GM20000 (cell line): ENCODE data around the gene LRRC7.

Experiments used
- DNase-seq: peaks from one replicate; pipeline ENCODE4 v3.0.0; 2012; ENCODE audit warnings: low spot score
- TF ChIP-seq, protein P1 (sequence below): IDR thresholded peaks from 2 replicates; pipeline ENCODE4 v1.5.1; 2012; ENCODE audit warnings: mild to moderate bottlenecking, control low read depth; ENCODE audit errors: extremely low read depth, missing control alignments

Gene LRRC7

DNA sequence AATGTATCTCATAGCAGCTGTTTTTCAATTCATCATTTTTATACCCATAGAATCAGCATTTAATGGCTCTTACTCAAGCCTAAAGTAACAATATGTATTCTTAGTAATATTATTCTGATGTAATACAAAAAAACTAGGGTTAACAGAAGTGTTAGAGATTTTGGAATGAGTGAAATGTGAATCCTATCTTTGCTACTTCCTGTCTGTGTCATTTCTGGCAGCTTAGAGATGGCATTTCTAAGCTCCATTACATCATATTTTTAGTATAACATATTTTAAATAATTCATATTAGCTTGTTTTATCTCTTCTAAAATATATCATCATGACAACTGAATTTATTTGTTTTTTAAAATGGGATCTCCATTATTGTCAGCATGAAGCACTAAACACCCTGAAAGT lies 90.2 kb downstream of the LRRC7 start:
- DNase-seq = no peak
- TF ChIP-seq, protein P1, sequence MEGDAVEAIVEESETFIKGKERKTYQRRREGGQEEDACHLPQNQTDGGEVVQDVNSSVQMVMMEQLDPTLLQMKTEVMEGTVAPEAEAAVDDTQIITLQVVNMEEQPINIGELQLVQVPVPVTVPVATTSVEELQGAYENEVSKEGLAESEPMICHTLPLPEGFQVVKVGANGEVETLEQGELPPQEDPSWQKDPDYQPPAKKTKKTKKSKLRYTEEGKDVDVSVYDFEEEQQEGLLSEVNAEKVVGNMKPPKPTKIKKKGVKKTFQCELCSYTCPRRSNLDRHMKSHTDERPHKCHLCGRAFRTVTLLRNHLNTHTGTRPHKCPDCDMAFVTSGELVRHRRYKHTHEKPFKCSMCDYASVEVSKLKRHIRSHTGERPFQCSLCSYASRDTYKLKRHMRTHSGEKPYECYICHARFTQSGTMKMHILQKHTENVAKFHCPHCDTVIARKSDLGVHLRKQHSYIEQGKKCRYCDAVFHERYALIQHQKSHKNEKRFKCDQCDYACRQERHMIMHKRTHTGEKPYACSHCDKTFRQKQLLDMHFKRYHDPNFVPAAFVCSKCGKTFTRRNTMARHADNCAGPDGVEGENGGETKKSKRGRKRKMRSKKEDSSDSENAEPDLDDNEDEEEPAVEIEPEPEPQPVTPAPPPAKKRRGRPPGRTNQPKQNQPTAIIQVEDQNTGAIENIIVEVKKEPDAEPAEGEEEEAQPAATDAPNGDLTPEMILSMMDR = no peak

DNA sequence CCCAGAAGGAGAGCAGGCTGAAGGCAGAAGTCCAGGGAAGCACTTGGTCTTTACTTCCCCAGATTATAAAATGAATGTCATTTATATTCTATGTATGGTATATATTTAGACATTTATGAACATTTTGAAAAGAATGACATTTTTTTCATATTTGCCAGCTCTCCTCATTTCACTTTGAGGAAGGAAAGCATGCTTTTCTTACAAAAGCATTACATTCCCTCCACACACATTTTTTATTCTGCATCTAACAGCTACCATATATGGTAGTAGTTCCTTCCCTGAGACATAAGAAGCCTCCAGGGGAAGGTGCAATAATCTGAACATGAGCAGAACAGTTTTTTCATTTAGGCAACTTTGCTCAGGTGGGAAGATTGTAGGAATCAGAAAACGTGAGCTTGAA lies 94.0 kb downstream of the LRRC7 start:
- TF ChIP-seq, protein P1 = no peak
- no peak for DNase-seq

DNA sequence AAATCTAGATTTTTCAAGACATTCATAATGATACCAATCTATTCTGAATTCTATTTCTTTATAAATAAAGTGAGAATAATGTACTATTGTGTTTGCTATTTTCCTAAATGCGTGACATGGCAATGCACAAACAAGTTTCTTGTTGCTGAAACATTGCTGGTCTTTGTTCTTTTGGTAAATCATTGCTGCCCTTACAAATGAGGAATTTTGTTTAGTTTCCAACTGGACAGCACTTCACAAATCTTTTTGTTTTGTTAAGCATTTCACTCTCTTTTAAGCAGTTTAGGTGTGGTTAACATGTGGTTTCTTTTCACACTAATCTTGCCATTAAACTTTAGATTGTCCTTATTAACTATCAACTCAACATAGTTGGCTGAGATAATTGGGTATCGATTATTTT lies 94.6 kb downstream of the LRRC7 start:
- DNase-seq = no peak
- TF ChIP-seq, protein P1 = no peak

DNA sequence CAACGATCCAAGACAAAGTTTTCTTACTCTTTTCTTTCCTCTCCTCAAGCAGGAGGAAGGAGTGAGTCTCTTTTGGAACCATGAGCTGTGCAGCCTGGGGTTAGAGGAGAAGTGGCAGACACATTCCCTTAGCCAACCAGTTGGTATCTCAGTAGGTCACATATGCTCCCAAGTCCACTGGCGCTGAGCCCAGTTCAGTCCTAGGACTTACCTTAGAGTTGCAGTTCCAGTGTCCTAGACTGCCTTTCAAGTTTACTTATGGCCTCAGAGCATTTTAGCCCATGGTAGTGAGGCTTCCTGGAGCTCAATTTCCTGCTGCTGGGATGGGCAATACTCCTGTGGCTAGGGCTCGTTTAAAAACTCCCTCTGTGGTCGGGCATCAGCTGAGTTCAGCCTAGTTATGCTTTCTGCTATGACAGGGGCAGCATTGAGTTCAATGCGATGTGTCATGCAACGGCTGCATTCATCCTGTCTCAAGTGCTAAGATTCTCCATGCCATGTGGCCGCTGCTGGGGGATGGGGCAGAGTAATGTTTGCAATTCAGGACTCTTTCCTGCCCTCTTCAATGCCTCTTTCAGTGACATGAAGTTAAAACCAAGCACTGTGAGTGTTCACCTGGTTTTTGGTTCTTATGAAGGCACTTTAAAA lies 103.8 kb downstream of the LRRC7 start:
- DNase-seq = no peak
- TF ChIP-seq, protein P1 = no peak

DNA sequence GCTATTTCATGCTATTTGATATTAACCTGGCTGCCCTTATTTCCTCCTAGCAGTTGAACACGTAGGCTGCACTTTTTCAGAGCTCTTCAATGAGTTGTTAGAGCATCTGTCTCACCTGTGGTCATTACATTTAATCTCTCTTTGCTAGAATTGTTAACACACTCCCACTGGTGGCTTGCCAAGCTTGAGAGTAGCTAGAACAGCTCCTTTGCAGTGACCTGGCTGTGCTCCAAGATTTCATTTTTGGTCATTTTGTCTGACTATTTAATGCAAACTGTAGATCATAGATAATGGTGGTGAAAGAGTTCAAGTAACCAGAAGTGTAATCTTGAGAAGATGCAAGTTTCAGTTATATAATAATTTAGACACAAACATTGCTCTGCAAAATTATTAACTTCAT lies 105.6 kb downstream of the LRRC7 start:
- TF ChIP-seq, protein P1 = no peak
- no peak for DNase-seq

DNA sequence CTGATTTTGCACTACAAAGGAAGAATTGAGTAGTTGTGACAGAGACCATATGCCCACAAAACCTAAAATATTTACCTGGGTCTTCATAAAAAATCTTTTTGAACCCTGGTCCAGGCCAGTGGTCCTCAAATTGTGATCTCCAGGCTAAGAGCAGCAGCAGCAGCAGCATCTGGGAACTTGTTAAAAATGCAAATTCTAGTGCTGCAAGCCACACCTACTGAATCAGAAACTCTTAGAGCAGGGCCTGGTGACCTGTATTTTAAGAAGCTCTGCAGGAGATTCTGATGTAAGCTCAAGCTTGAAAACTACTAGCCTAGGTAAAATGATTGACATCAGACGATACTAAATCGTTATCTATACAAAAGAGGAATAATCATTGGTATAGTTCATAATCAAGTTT lies 112.2 kb downstream of the LRRC7 start:
- DNase-seq = no peak
- TF ChIP-seq, protein P1 = no peak

DNA sequence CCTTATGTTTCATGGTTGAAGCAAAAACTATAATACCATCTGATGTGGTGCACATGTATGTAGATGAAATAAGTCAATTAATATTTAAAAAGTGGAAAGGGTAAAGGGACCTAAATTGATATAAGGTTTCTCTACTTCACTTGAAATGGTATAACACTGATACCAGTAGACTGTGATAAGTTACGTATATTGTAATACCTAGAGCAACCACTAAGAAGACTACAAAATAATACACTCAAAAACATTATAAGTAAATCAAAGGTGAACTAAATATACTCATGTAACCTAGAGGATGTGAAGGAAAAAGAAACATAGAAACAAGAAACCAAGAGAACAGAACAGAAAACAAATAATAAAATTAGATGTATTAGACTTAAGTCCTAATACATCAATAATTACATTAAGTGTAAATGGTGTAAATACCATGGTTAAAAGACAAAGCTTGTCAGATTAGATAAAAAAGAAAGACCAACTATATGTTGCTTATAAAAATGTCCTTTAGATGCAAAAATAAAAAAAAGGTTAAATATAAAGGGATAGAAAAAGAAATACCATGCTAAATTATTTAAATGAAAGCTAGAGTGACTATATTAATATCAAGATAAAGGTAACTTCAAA lies 118.8 kb downstream of the LRRC7 start:
- DNase-seq = no peak
- TF ChIP-seq, protein P1 = no peak
